Measurements from ENCODE around the gene SELENBP1. TPM values are rescaled to one million over a fixed set of nuclear protein-coding genes. Genes with fewer than 3 reads are reported as not detected.
A peak's percentile ranks its signal among the peaks of the same experiment; 100 is the strongest.

Gene SELENBP1
- total and polyA plus RNA-seq, 9 of the 15 experiments (the other 6 are each of a cell fraction or from before 2014, with no cell fraction given) = 25.8 to 81.2 (median 47.1) TPM

DNA sequence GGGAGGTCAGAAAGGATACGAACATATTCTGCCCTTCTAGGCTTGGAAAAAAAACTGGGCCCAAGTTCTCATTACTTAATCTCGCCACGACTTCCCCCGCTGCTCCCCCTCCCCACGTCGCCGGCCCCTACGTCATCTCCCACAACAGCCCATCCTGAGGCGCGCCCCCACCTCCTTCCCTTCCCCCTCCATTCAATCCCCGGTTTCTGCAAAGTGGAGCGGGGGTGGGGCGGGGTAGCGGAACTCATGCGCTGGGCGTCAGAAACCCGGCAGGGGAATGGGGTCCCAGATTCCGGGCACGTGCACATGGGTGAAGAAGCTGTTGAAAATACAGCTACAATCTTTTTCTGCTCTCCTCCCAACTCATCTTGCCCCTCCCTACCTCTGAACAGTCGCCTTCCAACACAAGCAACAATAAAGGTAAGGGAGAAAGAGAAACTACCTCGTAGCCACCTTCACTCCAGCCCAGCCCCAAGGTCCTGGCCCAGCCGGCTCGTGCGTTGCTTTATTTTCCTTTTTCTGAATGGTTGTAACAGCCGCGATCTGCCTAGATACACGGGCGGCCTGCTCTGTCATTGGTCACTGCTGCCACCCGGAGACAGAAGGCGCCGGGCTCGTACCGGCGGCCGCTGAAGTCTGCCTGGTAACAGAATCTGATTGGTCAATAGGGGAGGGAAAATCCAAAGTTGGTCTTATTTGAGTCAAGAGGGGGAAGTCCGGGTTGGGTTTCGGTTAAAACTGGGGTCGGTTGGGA is 25.6 kb downstream of the SELENBP1 start, which contains the start of gene RFX5 (continued):
- TF ChIP-seq, protein P1, sequence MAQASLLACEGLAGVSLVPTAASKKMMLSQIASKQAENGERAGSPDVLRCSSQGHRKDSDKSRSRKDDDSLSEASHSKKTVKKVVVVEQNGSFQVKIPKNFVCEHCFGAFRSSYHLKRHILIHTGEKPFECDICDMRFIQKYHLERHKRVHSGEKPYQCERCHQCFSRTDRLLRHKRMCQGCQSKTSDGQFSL (CRISPR knock-in tag; IDR thresholded peaks at IDR 0.05) = no peak
- TF ChIP-seq, protein P1 (tag; IDR thresholded peaks at IDR 0.05) = no peak
- TF ChIP-seq MIER1 (IDR thresholded peaks at IDR 0.05; ENCODE audit: low read depth) (no peak), ILF3 (IDR thresholded peaks at IDR 0.05; ENCODE audit: borderline replicate concordance) (no peak), ZNF217 (CRISPR knock-in tag; IDR thresholded peaks at IDR 0.05) (no peak), CBX2 (IDR thresholded peaks at IDR 0.05; ENCODE audit: insufficient read depth, low read length, poor library complexity, severe bottlenecking) (no peak), MEF2A (IDR thresholded peaks at IDR 0.05; ENCODE audit: control insufficient read depth, low read depth, low read length) (no peak), GTF2F1 (IDR thresholded peaks at IDR 0.05; ENCODE audit: low read depth, low read length) (peak; percentile 91; the same call in 1 of the 2 replicates), NRF1 (conservative IDR thresholded peaks at IDR 0.05 in 1 of 2, IDR thresholded peaks at IDR 0.05 in 1 of 2) (peak; percentile 73), ZNF717 (CRISPR knock-in tag; IDR thresholded peaks at IDR 0.05) (no peak)
- TF ChIP-seq, protein P2, sequence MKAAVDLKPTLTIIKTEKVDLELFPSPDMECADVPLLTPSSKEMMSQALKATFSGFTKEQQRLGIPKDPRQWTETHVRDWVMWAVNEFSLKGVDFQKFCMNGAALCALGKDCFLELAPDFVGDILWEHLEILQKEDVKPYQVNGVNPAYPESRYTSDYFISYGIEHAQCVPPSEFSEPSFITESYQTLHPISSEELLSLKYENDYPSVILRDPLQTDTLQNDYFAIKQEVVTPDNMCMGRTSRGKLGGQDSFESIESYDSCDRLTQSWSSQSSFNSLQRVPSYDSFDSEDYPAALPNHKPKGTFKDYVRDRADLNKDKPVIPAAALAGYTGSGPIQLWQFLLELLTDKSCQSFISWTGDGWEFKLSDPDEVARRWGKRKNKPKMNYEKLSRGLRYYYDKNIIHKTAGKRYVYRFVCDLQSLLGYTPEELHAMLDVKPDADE (conservative IDR thresholded peaks at IDR 0.05; ENCODE audit: control insufficient read depth, low read depth, low read length) = peak; percentile 46; the same call in 1 of the 2 replicates
- TF ChIP-seq, protein P3, sequence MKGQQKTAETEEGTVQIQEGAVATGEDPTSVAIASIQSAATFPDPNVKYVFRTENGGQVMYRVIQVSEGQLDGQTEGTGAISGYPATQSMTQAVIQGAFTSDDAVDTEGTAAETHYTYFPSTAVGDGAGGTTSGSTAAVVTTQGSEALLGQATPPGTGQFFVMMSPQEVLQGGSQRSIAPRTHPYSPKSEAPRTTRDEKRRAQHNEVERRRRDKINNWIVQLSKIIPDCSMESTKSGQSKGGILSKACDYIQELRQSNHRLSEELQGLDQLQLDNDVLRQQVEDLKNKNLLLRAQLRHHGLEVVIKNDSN (CRISPR knock-in tag; IDR thresholded peaks at IDR 0.05) = peak; percentile 39
- TF ChIP-seq, protein P4, sequence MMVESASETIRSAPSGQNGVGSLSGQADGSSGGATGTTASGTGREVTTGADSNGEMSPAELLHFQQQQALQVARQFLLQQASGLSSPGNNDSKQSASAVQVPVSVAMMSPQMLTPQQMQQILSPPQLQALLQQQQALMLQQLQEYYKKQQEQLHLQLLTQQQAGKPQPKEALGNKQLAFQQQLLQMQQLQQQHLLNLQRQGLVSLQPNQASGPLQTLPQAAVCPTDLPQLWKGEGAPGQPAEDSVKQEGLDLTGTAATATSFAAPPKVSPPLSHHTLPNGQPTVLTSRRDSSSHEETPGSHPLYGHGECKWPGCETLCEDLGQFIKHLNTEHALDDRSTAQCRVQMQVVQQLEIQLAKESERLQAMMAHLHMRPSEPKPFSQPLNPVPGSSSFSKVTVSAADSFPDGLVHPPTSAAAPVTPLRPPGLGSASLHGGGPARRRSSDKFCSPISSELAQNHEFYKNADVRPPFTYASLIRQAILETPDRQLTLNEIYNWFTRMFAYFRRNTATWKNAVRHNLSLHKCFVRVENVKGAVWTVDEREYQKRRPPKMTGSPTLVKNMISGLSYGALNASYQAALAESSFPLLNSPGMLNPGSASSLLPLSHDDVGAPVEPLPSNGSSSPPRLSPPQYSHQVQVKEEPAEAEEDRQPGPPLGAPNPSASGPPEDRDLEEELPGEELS (CRISPR knock-in tag; IDR thresholded peaks at IDR 0.05; ENCODE audit: borderline replicate concordance) = 0 out of 2 replicates have a peak, but pooled peaks have one; percentile 44
- TF ChIP-seq, protein P5, sequence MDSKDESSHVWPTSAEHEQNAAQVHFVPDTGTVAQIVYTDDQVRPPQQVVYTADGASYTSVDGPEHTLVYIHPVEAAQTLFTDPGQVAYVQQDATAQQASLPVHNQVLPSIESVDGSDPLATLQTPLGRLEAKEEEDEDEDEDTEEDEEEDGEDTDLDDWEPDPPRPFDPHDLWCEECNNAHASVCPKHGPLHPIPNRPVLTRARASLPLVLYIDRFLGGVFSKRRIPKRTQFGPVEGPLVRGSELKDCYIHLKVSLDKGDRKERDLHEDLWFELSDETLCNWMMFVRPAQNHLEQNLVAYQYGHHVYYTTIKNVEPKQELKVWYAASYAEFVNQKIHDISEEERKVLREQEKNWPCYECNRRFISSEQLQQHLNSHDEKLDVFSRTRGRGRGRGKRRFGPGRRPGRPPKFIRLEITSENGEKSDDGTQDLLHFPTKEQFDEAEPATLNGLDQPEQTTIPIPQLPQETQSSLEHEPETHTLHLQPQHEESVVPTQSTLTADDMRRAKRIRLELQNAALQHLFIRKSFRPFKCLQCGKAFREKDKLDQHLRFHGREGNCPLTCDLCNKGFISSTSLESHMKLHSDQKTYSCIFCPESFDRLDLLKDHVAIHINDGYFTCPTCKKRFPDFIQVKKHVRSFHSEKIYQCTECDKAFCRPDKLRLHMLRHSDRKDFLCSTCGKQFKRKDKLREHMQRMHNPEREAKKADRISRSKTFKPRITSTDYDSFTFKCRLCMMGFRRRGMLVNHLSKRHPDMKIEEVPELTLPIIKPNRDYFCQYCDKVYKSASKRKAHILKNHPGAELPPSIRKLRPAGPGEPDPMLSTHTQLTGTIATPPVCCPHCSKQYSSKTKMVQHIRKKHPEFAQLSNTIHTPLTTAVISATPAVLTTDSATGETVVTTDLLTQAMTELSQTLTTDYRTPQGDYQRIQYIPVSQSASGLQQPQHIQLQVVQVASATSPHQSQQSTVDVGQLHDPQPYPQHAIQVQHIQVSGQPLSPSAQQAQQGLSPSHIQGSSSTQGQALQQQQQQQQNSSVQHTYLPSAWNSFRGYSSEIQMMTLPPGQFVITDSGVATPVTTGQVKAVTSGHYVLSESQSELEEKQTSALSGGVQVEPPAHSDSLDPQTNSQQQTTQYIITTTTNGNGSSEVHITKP (IDR thresholded peaks at IDR 0.05; ENCODE audit: partially characterized antibody) = peak; percentile 96
- TF ChIP-seq, protein P6, sequence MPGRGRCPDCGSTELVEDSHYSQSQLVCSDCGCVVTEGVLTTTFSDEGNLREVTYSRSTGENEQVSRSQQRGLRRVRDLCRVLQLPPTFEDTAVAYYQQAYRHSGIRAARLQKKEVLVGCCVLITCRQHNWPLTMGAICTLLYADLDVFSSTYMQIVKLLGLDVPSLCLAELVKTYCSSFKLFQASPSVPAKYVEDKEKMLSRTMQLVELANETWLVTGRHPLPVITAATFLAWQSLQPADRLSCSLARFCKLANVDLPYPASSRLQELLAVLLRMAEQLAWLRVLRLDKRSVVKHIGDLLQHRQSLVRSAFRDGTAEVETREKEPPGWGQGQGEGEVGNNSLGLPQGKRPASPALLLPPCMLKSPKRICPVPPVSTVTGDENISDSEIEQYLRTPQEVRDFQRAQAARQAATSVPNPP (IDR thresholded peaks at IDR 0.05; ENCODE audit: borderline replicate concordance, insufficient read depth, insufficient read length) = no peak
